OCI-LY7 (cell line): Measurements from ENCODE around the gene SIPA1L3.

Experiments used
- EZH2phosphoT487 ChIP-seq: fragments of 200-600 bp; sonication (generic); IDR thresholded peaks from 2 replicates; pipeline ENCODE4 v1.6.1; 2018; ENCODE audit warnings: low read depth, borderline replicate concordance, mild to moderate bottlenecking, mixed run types, antibody characterized with exemption, low read length, moderate library complexity, mixed read lengths
- TF ChIP-seq, protein P1 (sequence below): fragments of 200-600 bp; sonication (generic); conservative IDR thresholded peaks from 2 replicates; pipeline ENCODE4 v1.5.1; 2014; ENCODE audit warnings: mild to moderate bottlenecking, antibody characterized with exemption, low read length, moderate library complexity, mixed read lengths

GRCh38 chr19:38035515-38036495, 128.8 kb downstream of the SIPA1L3 start:
- TF ChIP-seq, protein P1, sequence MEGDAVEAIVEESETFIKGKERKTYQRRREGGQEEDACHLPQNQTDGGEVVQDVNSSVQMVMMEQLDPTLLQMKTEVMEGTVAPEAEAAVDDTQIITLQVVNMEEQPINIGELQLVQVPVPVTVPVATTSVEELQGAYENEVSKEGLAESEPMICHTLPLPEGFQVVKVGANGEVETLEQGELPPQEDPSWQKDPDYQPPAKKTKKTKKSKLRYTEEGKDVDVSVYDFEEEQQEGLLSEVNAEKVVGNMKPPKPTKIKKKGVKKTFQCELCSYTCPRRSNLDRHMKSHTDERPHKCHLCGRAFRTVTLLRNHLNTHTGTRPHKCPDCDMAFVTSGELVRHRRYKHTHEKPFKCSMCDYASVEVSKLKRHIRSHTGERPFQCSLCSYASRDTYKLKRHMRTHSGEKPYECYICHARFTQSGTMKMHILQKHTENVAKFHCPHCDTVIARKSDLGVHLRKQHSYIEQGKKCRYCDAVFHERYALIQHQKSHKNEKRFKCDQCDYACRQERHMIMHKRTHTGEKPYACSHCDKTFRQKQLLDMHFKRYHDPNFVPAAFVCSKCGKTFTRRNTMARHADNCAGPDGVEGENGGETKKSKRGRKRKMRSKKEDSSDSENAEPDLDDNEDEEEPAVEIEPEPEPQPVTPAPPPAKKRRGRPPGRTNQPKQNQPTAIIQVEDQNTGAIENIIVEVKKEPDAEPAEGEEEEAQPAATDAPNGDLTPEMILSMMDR: no peak
- TF ChIP-seq EZH2phosphoT487: no peak
